ENCODE data around the gene CFAP46.
A peak's percentile ranks its signal among the peaks of the same experiment; 100 is the strongest.

Gene CFAP46

GRCh38 chr10:132943058-132943790, 854 bp upstream of the CFAP46 start:
- no CpG with 5 or more reads among the region's 43 CpGs for WGBS, 2 donors (ENCODE audit: extremely low coverage in 2 of 2, insufficient read length in 2 of 2, insufficient replicate concordance in 1 of 2)
- peak overlapping the region; percentile 79 for H3K4me2 ChIP-seq (ENCODE audit: insufficient read depth, low read length, poor library complexity, severe bottlenecking)
- no peak overlapping the region for H3K27ac ChIP-seq (replicated peaks; ENCODE audit: low read length)

DNA sequence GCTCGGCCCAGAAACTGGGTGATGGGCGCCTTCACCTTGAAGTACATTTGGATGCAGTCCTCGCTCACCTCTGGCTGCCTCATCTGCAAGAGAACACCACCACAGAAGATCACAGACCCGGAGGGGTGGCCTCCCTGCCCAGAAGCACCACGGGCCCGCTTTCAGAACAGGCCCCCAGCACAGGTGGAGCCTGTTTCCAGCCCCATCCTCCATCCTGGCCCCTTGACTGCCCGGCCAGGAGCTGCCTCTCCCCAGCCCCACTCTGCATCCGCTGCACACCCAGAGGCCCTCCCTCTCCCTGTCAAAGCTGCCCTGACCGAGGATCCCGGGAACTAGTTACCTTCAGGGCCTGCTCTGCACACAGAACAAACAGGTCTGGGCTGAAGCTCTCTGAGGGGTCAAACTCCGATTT, 724 bp downstream of the CFAP46 start:
- no peaks in the 10 kb centered on the region for H3K36me3 ChIP-seq (replicated peaks in 1 of 2; ENCODE audit: control insufficient read depth in 2 of 2, insufficient read depth in 2 of 2, low read length in 2 of 2)
- no peaks in the 10 kb centered on the region for H3K9me3 ChIP-seq (replicated peaks in 1 of 2; ENCODE audit: control insufficient read depth in 2 of 2, insufficient read depth in 1 of 2, low read depth in 1 of 2, low read length in 2 of 2)
- H2BK15ac ChIP-seq (ENCODE audit: low read length) = no peak overlapping the region
- H2BK12ac ChIP-seq (ENCODE audit: low read length) = no peak overlapping the region
- H3K18ac ChIP-seq (ENCODE audit: low read length) = peak overlapping the region; percentile 21
- peaks cover 3% of the 10 kb centered on the region for H3K79me1 ChIP-seq (ENCODE audit: low read depth, low read length)
- H3K9ac ChIP-seq (ENCODE audit: low read depth, low read length, poor library complexity) = peak overlapping the region; percentile 67
- H2AK5ac ChIP-seq (ENCODE audit: low read depth, low read length) = peak overlapping the region; percentile 26
- H3K27me3 ChIP-seq (ENCODE audit: control insufficient read depth in 3 of 3, insufficient read depth in 3 of 3, low read depth in 1 of 3, low read length in 3 of 3) = peaks cover 0 to 27% (median 0%) of the 10 kb centered on the region in 3 experiments
- H3K4me3 ChIP-seq (ENCODE audit: low read length in 2 of 2) = peak overlapping the region; percentile 56 to 79
- no peak overlapping the region for H3K23ac ChIP-seq (ENCODE audit: low read depth, low read length, poor library complexity)
- no peak overlapping the region for H4K91ac ChIP-seq (ENCODE audit: low read depth, low read length, poor library complexity)
- H3K4ac ChIP-seq (ENCODE audit: low read length) = no peak overlapping the region
- H4K8ac ChIP-seq (ENCODE audit: low read depth, low read length) = no peak overlapping the region
- no peak overlapping the region for H2BK120ac ChIP-seq (ENCODE audit: low read depth, low read length)
- no peak overlapping the region for H2BK5ac ChIP-seq (ENCODE audit: low read length)
- peak overlapping the region; percentile 98 for H2AFZ ChIP-seq (ENCODE audit: low read length)
- H3K4me1 ChIP-seq (ENCODE audit: control insufficient read depth in 2 of 2, insufficient read depth in 1 of 2, low read depth in 1 of 2, low read length in 2 of 2) = peaks cover 5 to 7% of the 10 kb centered on the region in 2 donors
- no CpG with 5 or more reads among the region's 11 CpGs for WGBS, 2 donors (ENCODE audit: extremely low coverage in 2 of 2, insufficient read length in 2 of 2, insufficient replicate concordance in 1 of 2)
- H3K14ac ChIP-seq (ENCODE audit: low read length) = no peak overlapping the region
- H3K4me2 ChIP-seq (ENCODE audit: insufficient read depth, low read length, poor library complexity, severe bottlenecking) = no peak overlapping the region
- H3K27ac ChIP-seq (replicated peaks; ENCODE audit: low read length) = no peak overlapping the region
- DNase-seq (ENCODE audit: low spot score) = no peak

More at GRCh38 chr10:132943058-132943790, 854 bp upstream of the CFAP46 start:
- Histone ChIP-seq H2BK120ac (ENCODE audit: low read depth, low read length) (no peak overlapping the region), H3K4me1 (ENCODE audit: control insufficient read depth in 2 of 2, insufficient read depth in 1 of 2, low read depth in 1 of 2, low read length in 2 of 2) (peaks cover 5 to 7% of the 10 kb centered on the region in 2 donors), H2AFZ (ENCODE audit: low read length) (peak overlapping the region; percentile 98), H3K9ac (ENCODE audit: low read depth, low read length, poor library complexity) (peak overlapping the region; percentile 30), H3K4me3 (ENCODE audit: low read length in 2 of 2) (peak overlapping the region; percentile 56 to 79), H3K18ac (ENCODE audit: low read length) (peak overlapping the region; percentile 87), H3K36me3 (replicated peaks in 1 of 2; ENCODE audit: control insufficient read depth in 2 of 2, insufficient read depth in 2 of 2, low read length in 2 of 2) (no peaks in the 10 kb centered on the region), H3K4ac (ENCODE audit: low read length) (no peak overlapping the region), H4K91ac (ENCODE audit: low read depth, low read length, poor library complexity) (no peak overlapping the region), H3K14ac (ENCODE audit: low read length) (peak overlapping the region; percentile 84), H3K23ac (ENCODE audit: low read depth, low read length, poor library complexity) (peak overlapping the region; percentile 66), H2AK5ac (ENCODE audit: low read depth, low read length) (no peak overlapping the region), H2BK15ac (ENCODE audit: low read length) (no peak overlapping the region), H3K27me3 (ENCODE audit: control insufficient read depth in 3 of 3, insufficient read depth in 3 of 3, low read depth in 1 of 3, low read length in 3 of 3) (peaks cover 0 to 27% (median 0%) of the 10 kb centered on the region in 3 experiments), H2BK5ac (ENCODE audit: low read length) (no peak overlapping the region), H2BK12ac (ENCODE audit: low read length) (no peak overlapping the region), H3K79me1 (ENCODE audit: low read depth, low read length) (peaks cover 3% of the 10 kb centered on the region), H3K9me3 (replicated peaks in 1 of 2; ENCODE audit: control insufficient read depth in 2 of 2, insufficient read depth in 1 of 2, low read depth in 1 of 2, low read length in 2 of 2) (peaks cover 0 to 4% of the 10 kb centered on the region in 2 donors), H4K8ac (ENCODE audit: low read depth, low read length) (no peak overlapping the region)
- no peak for DNase-seq (ENCODE audit: low spot score)

- peaks cover 3% of the 10 kb centered on the region for H3K79me1 ChIP-seq (ENCODE audit: low read depth, low read length)
- peak overlapping the region in 1 of 2 donors; percentile 56 for H3K4me3 ChIP-seq (ENCODE audit: low read length in 2 of 2)
- DNase-seq (ENCODE audit: low spot score) = no peak
- H3K4ac ChIP-seq (ENCODE audit: low read length) = no peak overlapping the region
- H3K27ac ChIP-seq (replicated peaks; ENCODE audit: low read length) = no peak overlapping the region
- H3K14ac ChIP-seq (ENCODE audit: low read length) = no peak overlapping the region
- H3K23ac ChIP-seq (ENCODE audit: low read depth, low read length, poor library complexity) = peak overlapping the region; percentile 70
- H3K27me3 ChIP-seq (ENCODE audit: control insufficient read depth in 3 of 3, insufficient read depth in 3 of 3, low read depth in 1 of 3, low read length in 3 of 3) = peaks cover 0 to 24% (median 0%) of the 10 kb centered on the region in 3 experiments
- no peak overlapping the region for H2BK5ac ChIP-seq (ENCODE audit: low read length)
- H3K4me2 ChIP-seq (ENCODE audit: insufficient read depth, low read length, poor library complexity, severe bottlenecking) = no peak overlapping the region
- no peak overlapping the region for H3K9ac ChIP-seq (ENCODE audit: low read depth, low read length, poor library complexity)
- no CpG with 5 or more reads among the region's 28 CpGs for WGBS, 2 donors (ENCODE audit: extremely low coverage in 2 of 2, insufficient read length in 2 of 2, insufficient replicate concordance in 1 of 2)
- H2AK5ac ChIP-seq (ENCODE audit: low read depth, low read length) = no peak overlapping the region
- H4K91ac ChIP-seq (ENCODE audit: low read depth, low read length, poor library complexity) = no peak overlapping the region
- H4K8ac ChIP-seq (ENCODE audit: low read depth, low read length) = no peak overlapping the region
- no peaks in the 10 kb centered on the region for H3K9me3 ChIP-seq (replicated peaks in 1 of 2; ENCODE audit: control insufficient read depth in 2 of 2, insufficient read depth in 1 of 2, low read depth in 1 of 2, low read length in 2 of 2)
- H3K4me1 ChIP-seq (ENCODE audit: control insufficient read depth in 2 of 2, insufficient read depth in 1 of 2, low read depth in 1 of 2, low read length in 2 of 2) = peaks cover 5 to 6% of the 10 kb centered on the region in 2 donors
- H2BK15ac ChIP-seq (ENCODE audit: low read length) = no peak overlapping the region
- H2BK120ac ChIP-seq (ENCODE audit: low read depth, low read length) = no peak overlapping the region
- no peak overlapping the region for H2BK12ac ChIP-seq (ENCODE audit: low read length)
- H3K36me3 ChIP-seq (replicated peaks in 1 of 2; ENCODE audit: control insufficient read depth in 2 of 2, insufficient read depth in 2 of 2, low read length in 2 of 2) = no peaks in the 10 kb centered on the region
- no peak overlapping the region for H2AFZ ChIP-seq (ENCODE audit: low read length)
- H3K18ac ChIP-seq (ENCODE audit: low read length) = no peak overlapping the region
Measured at GRCh38 chr10:132940791-132941465, 1.4 kb downstream of the CFAP46 start.

Data from neuronal stem cell (in vitro differentiated cells).